Spleen (tissue), 11 donors: ENCODE data around the gene EPHA4. TPM values are rescaled to one million over a fixed set of nuclear protein-coding genes. Genes with fewer than 3 reads are reported as not detected.

Experiments used
- DNase-seq: peaks from one replicate; pipeline ENCODE4 v3.0.0-alpha.2; 2020
- H3K27ac ChIP-seq, 8 donors: fragments of 200-600 bp; sonication (generic) in 7 of 8; 1 replicate in 4 of 8; 2 replicates in 4 of 8; pipeline versions ENCODE4 v1.5.0 to v1.8.0; 2016 to 2021; ENCODE audit warnings: inconsistent platforms in 4 of 8, mild to moderate bottlenecking in 4 of 8, moderate library complexity in 1 of 8
- H3K27me3 ChIP-seq, 7 donors: fragments of 200-600 bp; sonication (generic) in 6 of 7; replicated peaks in 1 of 7; 1 replicate in 4 of 7; 2 replicates in 3 of 7; pipeline versions ENCODE4 v1.5.0 to v1.8.0; 2016 to 2021; ENCODE audit warnings: inconsistent platforms in 3 of 7, mild to moderate bottlenecking in 1 of 7
- H3K36me3 ChIP-seq, 6 donors: fragments of 200-600 bp; sonication (generic) in 5 of 6; 1 replicate in 4 of 6; 2 replicates in 2 of 6; pipeline versions ENCODE4 v1.5.0 to v1.8.0; 2016 to 2021; ENCODE audit warnings: inconsistent platforms in 2 of 6
- H3K4me1 ChIP-seq, 6 donors: fragments of 200-600 bp; sonication (generic) in 5 of 6; 1 replicate in 3 of 6; 2 replicates in 3 of 6; pipeline versions ENCODE4 v1.5.0 to v1.8.0; 2016 to 2021; ENCODE audit warnings: inconsistent platforms in 3 of 6
- H3K4me3 ChIP-seq, 8 donors: fragments of 200-600 bp; sonication (generic) in 7 of 8; 1 replicate in 4 of 8; 2 replicates in 4 of 8; pipeline versions ENCODE4 v1.5.0 to v1.8.0; 2016 to 2021; ENCODE audit warnings: inconsistent platforms in 4 of 8, mild to moderate bottlenecking in 4 of 8, moderate library complexity in 2 of 8
- H3K9me3 ChIP-seq, 8 donors: fragments of 200-600 bp; sonication (generic) in 7 of 8; 1 replicate in 4 of 8; 2 replicates in 4 of 8; pipeline versions ENCODE4 v1.5.0 to v1.8.0; 2016 to 2021; ENCODE audit warnings: inconsistent platforms in 4 of 8
- POLR2A ChIP-seq, 3 donors: fragments of 450-650 bp; IDR thresholded peaks; one replicate each; pipeline ENCODE4 v1.5.1; 2017; ENCODE audit warnings: antibody characterized with exemption in 3 of 3, mild to moderate bottlenecking in 1 of 3
- POLR2AphosphoS5 ChIP-seq, 3 donors: sonication (generic); formaldehyde crosslinking; IDR thresholded peaks; one replicate each; pipeline ENCODE4 v1.5.1; 2017; ENCODE audit warnings: antibody characterized with exemption in 3 of 3
- WGBS, 5 donors: extraction: QIAGEN DNeasy Blood & Tissue Kit in 3 of 5; methylation state at CpG; one replicate each; pipeline versions ENCODE4 v1.1.5 to v1.1.7; 2013 to 2018; 5-methylcytosine and 5-hydroxymethylcytosine counted together
- intact Hi-C: fragments of 100-400 bp; cut with DNase I; formaldehyde crosslinking; loops from one replicate; pipeline ENCODE4 v1.15.0; 2023; ENCODE audit warnings: low total_unique reads
- polyA plus RNA-seq, 3 donors: library from polyadenylated mRNA; stranded (reverse); fragments of 200-250 nt; gene quantifications; one replicate each; pipeline ENCODE4 v1.2.1, GENCODE V29; 2013
- total RNA-seq, 7 donors: library from RNA; depleted of rRNA in 3 of 7; stranded (reverse); fragments of >200 nt in 3 of 7; fragmentation: NEBNext Ultra II Directional in 4 of 7; extraction: Animal tissue kit (Norgen Biotek cat#: 25700) in 4 of 7; gene quantifications; one replicate each; pipeline versions ENCODE4 v1.1.0 to v1.2.1, GENCODE V29; 2016 to 2021
- TF ChIP-seq, protein P1 (sequence below), 11 experiments: fragments of 200-600 bp in 7 of 11; fragments of 450-650 bp in 4 of 11; sonication (generic) in 4 of 11; IDR thresholded peaks in 8 of 11; conservative IDR thresholded peaks in 3 of 11; 1 replicate in 7 of 11; 2 replicates in 4 of 11; pipeline versions ENCODE4 v1.4.0 to v1.8.0; 2016 to 2021; ENCODE audit warnings: antibody characterized with exemption in 11 of 11, inconsistent platforms in 4 of 11, mild to moderate bottlenecking in 1 of 11
- donor health status: healthy with polysubstance abuse.
- donor health status: DM: no; HTN: no; CAD: no; lungs with moderate emphysema.
- donor health status: DM: no; HTN: no; CAD: no.
- donor health status: Bipolar disorder and iron deficiency.
- donor health status: healthy.
- donor health status: DM: no; HTN: no; CAD: no.
- donor health status: DM: yes; HTN: yes; CAD: no.

The EPHA4 gene
- total and polyA plus RNA-seq, 10 donors: 0.80 to 21.0 (median 14.0) TPM

GRCh38 chr2:221434142-221434541 is 138.0 kb downstream of the EPHA4 start:
- H3K36me3 ChIP-seq: peaks cover 0 to 33% (median 0%) of the 10 kb centered on the region in 6 donors
- H3K9me3 ChIP-seq: no peaks in the 10 kb centered on the region
- no peak overlapping the region for H3K4me3 ChIP-seq
- H3K27ac ChIP-seq: no peak overlapping the region
- no peaks in the 10 kb centered on the region for H3K4me1 ChIP-seq
- no peak for DNase-seq
- no peaks in the 10 kb centered on the region for H3K27me3 ChIP-seq
- WGBS, 5 donors: 94 to 97% (median 95%) methylated on average over 7 of the region's 7 CpGs
- intact Hi-C loops: no loop called here
- TF ChIP-seq POLR2A (IDR thresholded peaks at IDR 0.05) (no peak), POLR2AphosphoS5 (IDR thresholded peaks at IDR 0.05) (no peak)
- TF ChIP-seq, protein P1, sequence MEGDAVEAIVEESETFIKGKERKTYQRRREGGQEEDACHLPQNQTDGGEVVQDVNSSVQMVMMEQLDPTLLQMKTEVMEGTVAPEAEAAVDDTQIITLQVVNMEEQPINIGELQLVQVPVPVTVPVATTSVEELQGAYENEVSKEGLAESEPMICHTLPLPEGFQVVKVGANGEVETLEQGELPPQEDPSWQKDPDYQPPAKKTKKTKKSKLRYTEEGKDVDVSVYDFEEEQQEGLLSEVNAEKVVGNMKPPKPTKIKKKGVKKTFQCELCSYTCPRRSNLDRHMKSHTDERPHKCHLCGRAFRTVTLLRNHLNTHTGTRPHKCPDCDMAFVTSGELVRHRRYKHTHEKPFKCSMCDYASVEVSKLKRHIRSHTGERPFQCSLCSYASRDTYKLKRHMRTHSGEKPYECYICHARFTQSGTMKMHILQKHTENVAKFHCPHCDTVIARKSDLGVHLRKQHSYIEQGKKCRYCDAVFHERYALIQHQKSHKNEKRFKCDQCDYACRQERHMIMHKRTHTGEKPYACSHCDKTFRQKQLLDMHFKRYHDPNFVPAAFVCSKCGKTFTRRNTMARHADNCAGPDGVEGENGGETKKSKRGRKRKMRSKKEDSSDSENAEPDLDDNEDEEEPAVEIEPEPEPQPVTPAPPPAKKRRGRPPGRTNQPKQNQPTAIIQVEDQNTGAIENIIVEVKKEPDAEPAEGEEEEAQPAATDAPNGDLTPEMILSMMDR (IDR thresholded peaks at IDR 0.05 in 8 of 11, conservative IDR thresholded peaks at IDR 0.05 in 3 of 11): no peak

- DNase-seq: no peak
- Histone ChIP-seq H3K4me1 (no peaks in the 10 kb centered on the region), H3K4me3 (no peak overlapping the region), H3K9me3 (no peaks in the 10 kb centered on the region), H3K36me3 (peaks cover 0 to 38% (median 0%) of the 10 kb centered on the region in 6 donors), H3K27ac (no peak overlapping the region), H3K27me3 (no peaks in the 10 kb centered on the region)
- TF ChIP-seq POLR2A (IDR thresholded peaks at IDR 0.05) (no peak), POLR2AphosphoS5 (IDR thresholded peaks at IDR 0.05) (no peak)
- TF ChIP-seq, protein P1 (IDR thresholded peaks at IDR 0.05 in 8 of 11, conservative IDR thresholded peaks at IDR 0.05 in 3 of 11): no peak
- 64 to 96% (median 93%) methylated on average over 3 of the region's 3 CpGs for WGBS, 5 donors
- intact Hi-C loops: no loop called here
Measured at GRCh38 chr2:221431477-221431876, 140.6 kb downstream of the EPHA4 start.

DNA sequence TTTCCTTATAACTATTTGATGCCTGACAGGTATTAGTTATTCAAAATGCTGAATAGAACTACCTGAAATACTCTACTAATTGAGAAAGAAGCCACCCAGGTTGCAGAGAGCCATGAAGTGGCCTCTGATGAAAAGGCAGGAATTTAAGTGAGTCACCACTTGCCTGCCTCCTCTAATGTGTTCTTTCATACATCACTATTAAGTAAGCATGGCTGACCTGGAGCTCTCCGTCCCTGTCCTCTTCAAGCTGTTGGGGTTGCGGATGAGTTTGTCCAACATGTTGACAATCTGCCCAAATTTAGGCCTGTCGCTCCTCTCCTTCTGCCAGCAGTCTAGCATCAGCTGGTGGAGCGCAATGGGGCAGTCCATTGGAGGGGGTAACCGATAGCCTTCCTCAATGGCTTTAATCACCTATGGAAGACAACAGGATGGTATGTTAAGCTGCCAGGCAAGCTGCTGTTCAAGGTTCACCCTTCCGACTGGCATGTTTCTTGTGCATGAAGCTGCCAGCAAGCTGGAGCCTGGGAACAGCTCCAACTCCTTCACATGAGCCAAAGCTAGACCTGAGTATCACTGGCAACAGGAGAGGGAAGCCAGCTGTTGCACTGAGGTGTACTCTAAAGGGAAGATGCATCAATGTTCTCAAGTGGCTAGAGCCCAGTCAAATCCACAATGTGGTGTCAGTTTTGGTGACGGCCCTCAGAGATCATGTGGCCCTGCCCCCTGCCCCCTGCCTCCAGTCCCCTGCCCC is 142.2 kb downstream of the EPHA4 start:
- Histone ChIP-seq H3K27me3 (no peaks in the 10 kb centered on the region), H3K27ac (no peak overlapping the region), H3K36me3 (peaks cover 0 to 48% (median 0%) of the 10 kb centered on the region in 6 donors), H3K4me1 (no peaks in the 10 kb centered on the region), H3K4me3 (no peak overlapping the region), H3K9me3 (no peaks in the 10 kb centered on the region)
- no peak for DNase-seq
- intact Hi-C loops: no loop called here
- 92 to 98% (median 97%) methylated on average over 6 to 7 of the region's 7 CpGs for WGBS, 5 donors
- TF ChIP-seq POLR2A (IDR thresholded peaks at IDR 0.05) (no peak), POLR2AphosphoS5 (IDR thresholded peaks at IDR 0.05) (no peak)
- TF ChIP-seq, protein P1 (IDR thresholded peaks at IDR 0.05 in 8 of 11, conservative IDR thresholded peaks at IDR 0.05 in 3 of 11): no peak

DNA sequence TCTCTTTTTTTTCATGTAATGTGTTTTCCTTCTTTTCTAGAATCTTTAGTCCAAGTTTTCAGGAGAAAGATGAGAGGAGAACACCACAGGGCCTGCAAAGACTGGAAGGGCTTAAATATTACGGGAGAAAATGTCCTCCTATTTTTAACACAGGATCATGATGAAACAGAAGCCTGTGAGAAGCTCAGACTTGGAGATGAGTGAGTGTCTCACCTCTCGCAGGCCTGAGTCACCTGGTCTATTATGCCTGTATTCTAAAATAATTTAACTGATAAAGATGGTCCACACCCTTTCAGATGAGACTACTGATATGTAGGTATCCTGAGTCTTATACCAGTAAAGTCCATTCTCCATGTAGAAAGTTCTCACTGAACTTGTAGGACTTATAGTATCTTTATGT is 143.2 kb downstream of the EPHA4 start:
- TF ChIP-seq POLR2A (IDR thresholded peaks at IDR 0.05): no peak
- no peak for TF ChIP-seq POLR2AphosphoS5 (IDR thresholded peaks at IDR 0.05)
- TF ChIP-seq, protein P1 (IDR thresholded peaks at IDR 0.05 in 8 of 11, conservative IDR thresholded peaks at IDR 0.05 in 3 of 11): no peak
- 91 to 98% (median 93%) methylated on average over 2 of the region's 2 CpGs for whole genome bisulfite sequencing, 5 donors
- no peaks in the 10 kb centered on the region for H3K27me3 ChIP-seq
- peaks cover 0 to 47% (median 0%) of the 10 kb centered on the region in 6 donors for H3K36me3 ChIP-seq
- no peaks in the 10 kb centered on the region for H3K9me3 ChIP-seq
- intact Hi-C loops: no loop called here
- H3K4me3 ChIP-seq: no peak overlapping the region
- DNase-seq: no peak
- H3K4me1 ChIP-seq: no peaks in the 10 kb centered on the region
- H3K27ac ChIP-seq: no peak overlapping the region
